ENCODE data around the gene SARS2. TPM values are rescaled to one million over a fixed set of nuclear protein-coding genes. Genes with fewer than 3 reads are reported as not detected.
A peak's percentile ranks its signal among the peaks of the same experiment; 100 is the strongest.

Gene SARS2
- total RNA-seq, 2 donors from 2014 or later: 23.3 to 57.5 TPM

- H3K36me3 ChIP-seq: no peaks in the 10 kb centered on the region
- TF ChIP-seq CTCF (IDR thresholded peaks at IDR 0.05): no peak
- TF ChIP-seq POLR2A (IDR thresholded peaks at IDR 0.05): no peak
- TF ChIP-seq POLR2AphosphoS5 (IDR thresholded peaks at IDR 0.05): no peak
- intact Hi-C loops (cut with DNase I): no loop called here
- H3K27ac ChIP-seq: peak overlapping the region in 1 of 2 donors; percentile 30
- peaks cover 2% of the 10 kb centered on the region for H3K4me1 ChIP-seq (replicated peaks)
- DNase-seq (ENCODE audit: low spot score): no peak
- WGBS: 9% methylated on average over 31 of the region's 34 CpGs
- no peaks in the 10 kb centered on the region for H3K9me3 ChIP-seq
- no peaks in the 10 kb centered on the region for H3K27me3 ChIP-seq (replicated peaks; ENCODE audit: insufficient read depth)
- peak overlapping the region; percentile 30 to 41 for H3K4me3 ChIP-seq
Observed at GRCh38 chr19:38869160-38869835, 61.3 kb downstream of the SARS2 start.

- 94% methylated on average over 6 of the region's 6 CpGs for WGBS
- intact Hi-C loops (cut with DNase I): no loop called here
- Histone ChIP-seq H3K36me3 (no peaks in the 10 kb centered on the region), H3K4me3 (no peak overlapping the region), H3K27me3 (replicated peaks; ENCODE audit: insufficient read depth) (no peaks in the 10 kb centered on the region), H3K4me1 (replicated peaks) (peaks cover 2% of the 10 kb centered on the region), H3K9me3 (no peaks in the 10 kb centered on the region), H3K27ac (no peak overlapping the region)
- TF ChIP-seq CTCF (IDR thresholded peaks at IDR 0.05): no peak
- no peak for TF ChIP-seq POLR2A (IDR thresholded peaks at IDR 0.05)
- TF ChIP-seq POLR2AphosphoS5 (IDR thresholded peaks at IDR 0.05): no peak
- DNase-seq (ENCODE audit: low spot score): no peak
Observed at GRCh38 chr19:38868551-38868950, 62.0 kb downstream of the SARS2 start.

- peaks cover 6% of the 10 kb centered on the region for H3K4me1 ChIP-seq (replicated peaks)
- intact Hi-C loops (cut with DNase I): no loop called here
- DNase-seq (ENCODE audit: low spot score): no peak
- H3K27me3 ChIP-seq (replicated peaks; ENCODE audit: insufficient read depth): no peaks in the 10 kb centered on the region
- H3K27ac ChIP-seq: no peak overlapping the region
- TF ChIP-seq POLR2A (IDR thresholded peaks at IDR 0.05): no peak
- no peaks in the 10 kb centered on the region for H3K36me3 ChIP-seq
- H3K4me3 ChIP-seq: no peak overlapping the region
- 77% methylated on average over 10 of the region's 10 CpGs for WGBS
- H3K9me3 ChIP-seq: no peaks in the 10 kb centered on the region
Observed at GRCh38 chr19:38867171-38867780, 63.3 kb downstream of the SARS2 start.

Other genes starting within 250 kb of the SARS2 start
- 1 to 10 TPM; 2.3 to 6.0 TPM for gene CAPN12, start 186.3 kb downstream of the SARS2 start, total RNA-seq
- gene LGALS7, start 157.2 kb downstream of the SARS2 start, total RNA-seq: not detected
- gene LGALS7B, start 141.6 kb downstream of the SARS2 start, total RNA-seq: 1 to 10 TPM; 3.8 to 9.8 TPM
- gene LGALS4, start 117.8 kb downstream of the SARS2 start, total RNA-seq: 1 to 10 TPM in 1 of 2 donors, under 1 TPM in 1; 0.91 to 3.7 TPM
- gene ECH1, start 99.0 kb downstream of the SARS2 start, total RNA-seq: 100 to 1,000 TPM; 129 to 158 TPM
- gene HNRNPL, start 80.8 kb downstream of the SARS2 start, total RNA-seq: 100 to 1,000 TPM; 210 to 231 TPM
- gene RINL, start 52.5 kb downstream of the SARS2 start, total RNA-seq: 10 to 100 TPM in 1 of 2 donors, 1 to 10 TPM in 1; 3.1 to 10.2 TPM
- gene SIRT2, start 31.1 kb downstream of the SARS2 start, total RNA-seq: 10 to 100 TPM; 55.8 to 89.0 TPM
- gene NFKBIB, start 30.8 kb downstream of the SARS2 start, total RNA-seq: 10 to 100 TPM; 29.8 to 50.6 TPM
- 1 to 10 TPM in 1 of 2 donors, not detected in 1; 3.0 TPM for gene CCER2, start 18.6 kb downstream of the SARS2 start, total RNA-seq
- 10 to 100 TPM; 32.0 to 41.5 TPM for gene MRPS12, start 181 bp upstream of the SARS2 start, total RNA-seq
- gene FBXO17, start 45.0 kb upstream of the SARS2 start, total RNA-seq: 10 to 100 TPM; 25.9 to 40.5 TPM
- gene FBXO27, start 101.8 kb upstream of the SARS2 start, total RNA-seq: 10 to 100 TPM; 15.9 to 26.4 TPM
- under 1 TPM in 1 of 2 donors, not detected in 1; 0.80 TPM for gene ACP7, start 153.6 kb upstream of the SARS2 start, total RNA-seq
- 100 to 1,000 TPM; 111 to 123 TPM for gene PAK4, start 195.0 kb upstream of the SARS2 start, total RNA-seq

Measured in prostate gland (tissue), 2 donors.